ENCODE measurements around the gene NAPG. TPM values are rescaled to one million over a fixed set of nuclear protein-coding genes. Genes with fewer than 3 reads are reported as not detected.
"Not testable (repeated sequence)": the region's sequence is repeated elsewhere in the genome, so short reads cannot be mapped to it uniquely, and the experiment has no call there.

Gene NAPG
- total RNA-seq, 1 donor from 2014 or later = 25.1 TPM

GRCh38 chr18:10571537-10571936 lies 45.7 kb downstream of the NAPG start:
- Histone ChIP-seq H3K27me3 (ENCODE audit: control insufficient read depth in 3 of 3, insufficient read depth in 3 of 3, low read length in 3 of 3) (no peaks in the 10 kb centered on the region), H3K36me3 (ENCODE audit: control insufficient read depth in 3 of 3, insufficient read depth in 3 of 3, low read length in 3 of 3) (no peaks in the 10 kb centered on the region), H3K9ac (ENCODE audit: low read depth in 1 of 3, low read length in 3 of 3) (no peak overlapping the region), H3K4me3 (ENCODE audit: low read length in 3 of 3) (no peak overlapping the region), H3K27ac (ENCODE audit: low read depth, low read length) (no peak overlapping the region), H3K9me3 (ENCODE audit: control insufficient read depth in 3 of 3, low read length in 3 of 3) (no peaks in the 10 kb centered on the region), H3K4me1 (ENCODE audit: control insufficient read depth in 3 of 3, insufficient read depth in 3 of 3, low read length in 3 of 3) (no peaks in the 10 kb centered on the region)

GRCh38 chr18:10573261-10573660 lies 47.4 kb downstream of the NAPG start:
- not testable (repeated sequence) for H3K36me3 ChIP-seq (ENCODE audit: control insufficient read depth in 3 of 3, insufficient read depth in 3 of 3, low read length in 3 of 3); H3K9ac ChIP-seq (ENCODE audit: low read depth in 1 of 3, low read length in 3 of 3); H3K4me1 ChIP-seq (ENCODE audit: control insufficient read depth in 3 of 3, insufficient read depth in 3 of 3, low read length in 3 of 3); H3K27ac ChIP-seq (ENCODE audit: low read depth, low read length); H3K9me3 ChIP-seq (ENCODE audit: control insufficient read depth in 3 of 3, low read length in 3 of 3); H3K4me3 ChIP-seq (ENCODE audit: low read length in 3 of 3); H3K27me3 ChIP-seq (ENCODE audit: control insufficient read depth in 3 of 3, insufficient read depth in 3 of 3, low read length in 3 of 3)

- H3K9ac ChIP-seq (ENCODE audit: low read depth in 1 of 3, low read length in 3 of 3); H3K9me3 ChIP-seq (ENCODE audit: control insufficient read depth in 3 of 3, low read length in 3 of 3); H3K36me3 ChIP-seq (ENCODE audit: control insufficient read depth in 3 of 3, insufficient read depth in 3 of 3, low read length in 3 of 3); H3K27me3 ChIP-seq (ENCODE audit: control insufficient read depth in 3 of 3, insufficient read depth in 3 of 3, low read length in 3 of 3); H3K4me1 ChIP-seq (ENCODE audit: control insufficient read depth in 3 of 3, insufficient read depth in 3 of 3, low read length in 3 of 3); H3K27ac ChIP-seq (ENCODE audit: low read depth, low read length); H3K4me3 ChIP-seq (ENCODE audit: low read length in 3 of 3): not testable (repeated sequence)
Observed at GRCh38 chr18:10574412-10574811, 48.6 kb downstream of the NAPG start.

- H3K4me1 ChIP-seq (ENCODE audit: control insufficient read depth in 3 of 3, insufficient read depth in 3 of 3, low read length in 3 of 3); H3K4me3 ChIP-seq (ENCODE audit: low read length in 3 of 3); H3K27me3 ChIP-seq (ENCODE audit: control insufficient read depth in 3 of 3, insufficient read depth in 3 of 3, low read length in 3 of 3); H3K9me3 ChIP-seq (ENCODE audit: control insufficient read depth in 3 of 3, low read length in 3 of 3); H3K27ac ChIP-seq (ENCODE audit: low read depth, low read length); H3K9ac ChIP-seq (ENCODE audit: low read depth in 1 of 3, low read length in 3 of 3); H3K36me3 ChIP-seq (ENCODE audit: control insufficient read depth in 3 of 3, insufficient read depth in 3 of 3, low read length in 3 of 3): not testable (repeated sequence)
Observed at GRCh38 chr18:10577842-10578572, 52.2 kb downstream of the NAPG start.

- not testable (repeated sequence) for H3K4me3 ChIP-seq (ENCODE audit: low read length in 3 of 3); H3K27me3 ChIP-seq (ENCODE audit: control insufficient read depth in 3 of 3, insufficient read depth in 3 of 3, low read length in 3 of 3); H3K4me1 ChIP-seq (ENCODE audit: control insufficient read depth in 3 of 3, insufficient read depth in 3 of 3, low read length in 3 of 3); H3K27ac ChIP-seq (ENCODE audit: low read depth, low read length); H3K36me3 ChIP-seq (ENCODE audit: control insufficient read depth in 3 of 3, insufficient read depth in 3 of 3, low read length in 3 of 3); H3K9ac ChIP-seq (ENCODE audit: low read depth in 1 of 3, low read length in 3 of 3); H3K9me3 ChIP-seq (ENCODE audit: control insufficient read depth in 3 of 3, low read length in 3 of 3)
Observed at GRCh38 chr18:10578573-10578899, 52.7 kb downstream of the NAPG start.

GRCh38 chr18:10579079-10579867 lies 53.4 kb downstream of the NAPG start:
- Histone ChIP-seq H3K27ac (ENCODE audit: low read depth, low read length) (no peak overlapping the region), H3K27me3 (ENCODE audit: control insufficient read depth in 3 of 3, insufficient read depth in 3 of 3, low read length in 3 of 3) (no peaks in the 10 kb centered on the region), H3K9me3 (ENCODE audit: control insufficient read depth in 3 of 3, low read length in 3 of 3) (no peaks in the 10 kb centered on the region), H3K4me1 (ENCODE audit: control insufficient read depth in 3 of 3, insufficient read depth in 3 of 3, low read length in 3 of 3) (no peaks in the 10 kb centered on the region), H3K4me3 (ENCODE audit: low read length in 3 of 3) (no peak overlapping the region), H3K36me3 (ENCODE audit: control insufficient read depth in 3 of 3, insufficient read depth in 3 of 3, low read length in 3 of 3) (no peaks in the 10 kb centered on the region), H3K9ac (ENCODE audit: low read depth in 1 of 3, low read length in 3 of 3) (no peak overlapping the region)

- H3K27me3 ChIP-seq (ENCODE audit: control insufficient read depth in 3 of 3, insufficient read depth in 3 of 3, low read length in 3 of 3) = no peaks in the 10 kb centered on the region
- no peak overlapping the region for H3K4me3 ChIP-seq (ENCODE audit: low read length in 3 of 3)
- no peaks in the 10 kb centered on the region for H3K9me3 ChIP-seq (ENCODE audit: control insufficient read depth in 3 of 3, low read length in 3 of 3)
- no peak overlapping the region for H3K9ac ChIP-seq (ENCODE audit: low read depth in 1 of 3, low read length in 3 of 3)
- no peak overlapping the region for H3K27ac ChIP-seq (ENCODE audit: low read depth, low read length)
- no peaks in the 10 kb centered on the region for H3K36me3 ChIP-seq (ENCODE audit: control insufficient read depth in 3 of 3, insufficient read depth in 3 of 3, low read length in 3 of 3)
- no peaks in the 10 kb centered on the region for H3K4me1 ChIP-seq (ENCODE audit: control insufficient read depth in 3 of 3, insufficient read depth in 3 of 3, low read length in 3 of 3)
Observed at GRCh38 chr18:10580215-10580614, 54.4 kb downstream of the NAPG start.

GRCh38 chr18:10585260-10585659 lies 59.4 kb downstream of the NAPG start:
- Histone ChIP-seq H3K36me3 (ENCODE audit: control insufficient read depth in 3 of 3, insufficient read depth in 3 of 3, low read length in 3 of 3) (no peaks in the 10 kb centered on the region), H3K27ac (ENCODE audit: low read depth, low read length) (no peak overlapping the region), H3K4me3 (ENCODE audit: low read length in 3 of 3) (no peak overlapping the region), H3K9ac (ENCODE audit: low read depth in 1 of 3, low read length in 3 of 3) (no peak overlapping the region), H3K9me3 (ENCODE audit: control insufficient read depth in 3 of 3, low read length in 3 of 3) (no peaks in the 10 kb centered on the region), H3K27me3 (ENCODE audit: control insufficient read depth in 3 of 3, insufficient read depth in 3 of 3, low read length in 3 of 3) (no peaks in the 10 kb centered on the region), H3K4me1 (ENCODE audit: control insufficient read depth in 3 of 3, insufficient read depth in 3 of 3, low read length in 3 of 3) (no peaks in the 10 kb centered on the region)

GRCh38 chr18:10588975-10589374 lies 63.1 kb downstream of the NAPG start:
- no peak overlapping the region for H3K9ac ChIP-seq (ENCODE audit: low read depth in 1 of 3, low read length in 3 of 3)
- H3K4me1 ChIP-seq (ENCODE audit: control insufficient read depth in 3 of 3, insufficient read depth in 3 of 3, low read length in 3 of 3) = no peaks in the 10 kb centered on the region
- H3K27ac ChIP-seq (ENCODE audit: low read depth, low read length) = no peak overlapping the region
- H3K4me3 ChIP-seq (ENCODE audit: low read length in 3 of 3) = no peak overlapping the region
- H3K27me3 ChIP-seq (ENCODE audit: control insufficient read depth in 3 of 3, insufficient read depth in 3 of 3, low read length in 3 of 3) = no peaks in the 10 kb centered on the region
- no peaks in the 10 kb centered on the region for H3K9me3 ChIP-seq (ENCODE audit: control insufficient read depth in 3 of 3, low read length in 3 of 3)
- no peaks in the 10 kb centered on the region for H3K36me3 ChIP-seq (ENCODE audit: control insufficient read depth in 3 of 3, insufficient read depth in 3 of 3, low read length in 3 of 3)

GRCh38 chr18:10590412-10590811 lies 64.6 kb downstream of the NAPG start:
- Histone ChIP-seq H3K4me1 (ENCODE audit: control insufficient read depth in 3 of 3, insufficient read depth in 3 of 3, low read length in 3 of 3) (no peaks in the 10 kb centered on the region), H3K9me3 (ENCODE audit: control insufficient read depth in 3 of 3, low read length in 3 of 3) (no peaks in the 10 kb centered on the region), H3K36me3 (ENCODE audit: control insufficient read depth in 3 of 3, insufficient read depth in 3 of 3, low read length in 3 of 3) (no peaks in the 10 kb centered on the region), H3K27ac (ENCODE audit: low read depth, low read length) (peak overlapping the region; percentile 34), H3K27me3 (ENCODE audit: control insufficient read depth in 3 of 3, insufficient read depth in 3 of 3, low read length in 3 of 3) (no peaks in the 10 kb centered on the region), H3K9ac (ENCODE audit: low read depth in 1 of 3, low read length in 3 of 3) (no peak overlapping the region), H3K4me3 (ENCODE audit: low read length in 3 of 3) (no peak overlapping the region)

Data from skeletal muscle tissue (tissue), 4 donors.